Sigmoid colon (tissue), 4 donors: Measurements from ENCODE around the gene GET4.

Experiments
- EP300 ChIP-seq, 4 donors: sonication (generic); formaldehyde crosslinking; IDR thresholded peaks; one replicate each; pipeline ENCODE4 v1.6.1; 2017; ENCODE audit warnings: antibody characterized with exemption in 4 of 4
- TF ChIP-seq, protein P1 (sequence below), 4 experiments: fragments of 450-650 bp in 3 of 4; fragments of 200-600 bp in 1 of 4; IDR thresholded peaks; one replicate each; pipeline ENCODE4 v1.5.1; 2016 to 2019; ENCODE audit warnings: antibody characterized with exemption in 4 of 4, mild to moderate bottlenecking in 3 of 4, moderate library complexity in 2 of 4

DNA sequence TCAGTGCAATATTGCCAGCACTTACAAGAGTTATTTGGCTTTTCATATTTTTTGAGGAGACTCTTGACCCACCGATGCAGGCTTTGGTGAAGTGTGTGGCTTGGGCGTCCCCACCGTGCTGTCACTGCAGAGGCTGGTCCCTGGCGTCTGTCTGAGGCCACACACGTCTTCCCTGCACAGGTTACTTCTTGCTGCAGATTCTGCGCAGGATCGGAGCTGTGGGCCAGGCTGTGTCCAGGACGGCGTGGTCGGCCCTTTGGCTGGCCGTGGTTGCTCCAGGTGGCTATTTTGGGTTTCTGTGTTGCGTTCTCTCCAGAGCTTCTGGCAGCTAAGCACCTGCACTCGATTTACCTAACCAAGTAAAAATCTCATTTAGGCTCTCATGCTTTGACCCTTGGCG lies 25.1 kb upstream of the GET4 start:
- TF ChIP-seq, protein P1, sequence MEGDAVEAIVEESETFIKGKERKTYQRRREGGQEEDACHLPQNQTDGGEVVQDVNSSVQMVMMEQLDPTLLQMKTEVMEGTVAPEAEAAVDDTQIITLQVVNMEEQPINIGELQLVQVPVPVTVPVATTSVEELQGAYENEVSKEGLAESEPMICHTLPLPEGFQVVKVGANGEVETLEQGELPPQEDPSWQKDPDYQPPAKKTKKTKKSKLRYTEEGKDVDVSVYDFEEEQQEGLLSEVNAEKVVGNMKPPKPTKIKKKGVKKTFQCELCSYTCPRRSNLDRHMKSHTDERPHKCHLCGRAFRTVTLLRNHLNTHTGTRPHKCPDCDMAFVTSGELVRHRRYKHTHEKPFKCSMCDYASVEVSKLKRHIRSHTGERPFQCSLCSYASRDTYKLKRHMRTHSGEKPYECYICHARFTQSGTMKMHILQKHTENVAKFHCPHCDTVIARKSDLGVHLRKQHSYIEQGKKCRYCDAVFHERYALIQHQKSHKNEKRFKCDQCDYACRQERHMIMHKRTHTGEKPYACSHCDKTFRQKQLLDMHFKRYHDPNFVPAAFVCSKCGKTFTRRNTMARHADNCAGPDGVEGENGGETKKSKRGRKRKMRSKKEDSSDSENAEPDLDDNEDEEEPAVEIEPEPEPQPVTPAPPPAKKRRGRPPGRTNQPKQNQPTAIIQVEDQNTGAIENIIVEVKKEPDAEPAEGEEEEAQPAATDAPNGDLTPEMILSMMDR (IDR thresholded peaks at IDR 0.05), result no peak
- TF ChIP-seq EP300 (IDR thresholded peaks at IDR 0.05), result no peak
